Hepatic stellate cell (primary cell): ENCODE data around the gene SPOCK3.
"Not testable (repeated sequence)": the region's sequence is repeated elsewhere in the genome, so short reads cannot be mapped to it uniquely, and the experiment has no call there.

Source experiments
- DNase-seq: peaks from one replicate; pipeline ENCODE4 v3.0.0; 2011; ENCODE audit warnings: low spot score

The SPOCK3 gene

DNA sequence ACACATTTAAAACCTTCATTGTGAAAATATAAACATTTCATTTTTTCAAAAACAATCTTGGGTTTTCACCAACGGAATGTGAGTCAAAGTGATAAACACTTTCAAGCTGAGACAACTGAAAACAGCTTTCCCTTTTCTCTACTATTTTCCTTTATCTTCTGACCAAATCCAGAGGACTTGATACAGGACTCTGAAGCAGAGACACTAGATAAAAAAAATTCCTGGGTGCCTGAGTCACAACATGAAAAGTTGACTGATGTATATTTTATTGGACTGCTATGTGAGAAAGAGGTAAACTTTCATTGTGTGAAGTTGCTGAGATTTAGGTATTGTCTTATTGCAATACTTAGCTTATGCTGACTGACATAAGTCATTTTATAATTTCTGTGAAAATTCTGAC is 411.2 kb downstream of the SPOCK3 start:
- DNase-seq = no peak

DNA sequence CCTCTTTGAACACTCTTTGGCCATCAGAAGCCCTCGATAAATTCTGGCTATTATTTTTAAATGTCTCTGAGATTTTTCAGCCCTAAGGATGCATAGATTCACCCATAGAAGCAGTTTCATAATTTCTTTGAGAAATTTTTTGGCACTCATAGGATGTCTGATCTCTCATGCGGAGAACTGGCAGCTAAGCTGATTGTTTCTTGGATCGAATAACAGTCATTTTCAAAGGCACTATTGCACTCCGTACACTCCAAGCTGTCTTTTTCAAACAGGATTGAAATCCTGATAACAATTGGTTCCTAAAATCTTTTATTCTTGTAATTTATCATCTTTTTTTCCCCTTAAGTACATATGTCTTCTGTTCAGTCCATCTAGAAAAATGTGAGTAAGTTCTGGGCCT is 411.9 kb downstream of the SPOCK3 start:
- no peak for DNase-seq

DNA sequence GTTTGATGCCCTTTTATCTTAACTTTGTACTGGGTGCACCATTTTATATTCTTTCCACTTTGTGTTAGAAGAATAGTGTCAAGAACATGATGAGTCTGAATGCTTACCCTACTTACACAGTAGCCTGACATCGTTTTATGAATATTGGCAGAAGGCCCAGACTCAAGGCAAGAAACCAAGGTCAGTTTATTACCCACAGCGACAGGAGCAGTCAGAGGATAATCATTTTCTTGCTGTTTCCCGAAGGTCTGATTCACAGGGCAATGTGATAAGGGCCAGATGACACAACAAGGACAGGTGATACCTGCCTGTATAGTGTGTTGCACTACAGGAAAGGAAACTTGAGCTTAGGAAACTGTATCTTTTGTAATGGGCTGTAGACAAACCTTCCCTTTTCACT is 417.4 kb downstream of the SPOCK3 start:
- no peak for DNase-seq

DNA sequence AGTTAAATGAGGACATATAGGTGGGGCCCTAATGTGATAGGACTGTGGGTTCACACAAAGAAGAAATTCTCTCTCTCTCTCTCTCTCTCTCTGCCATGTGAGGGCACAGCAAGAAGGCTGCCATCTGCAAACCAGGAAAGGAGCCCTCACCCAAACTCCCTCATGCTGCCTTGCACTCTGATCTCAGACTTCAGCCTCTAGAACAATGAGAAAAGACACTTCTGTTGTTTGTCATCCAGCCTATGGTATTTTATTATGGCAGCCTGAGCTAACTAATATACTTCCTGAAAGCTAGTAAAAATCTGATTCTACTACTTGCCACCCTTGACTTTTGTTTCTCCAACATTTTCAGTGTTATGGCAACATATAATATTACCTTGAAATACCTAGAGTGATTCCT is 425.9 kb downstream of the SPOCK3 start:
- DNase-seq = no peak

DNA sequence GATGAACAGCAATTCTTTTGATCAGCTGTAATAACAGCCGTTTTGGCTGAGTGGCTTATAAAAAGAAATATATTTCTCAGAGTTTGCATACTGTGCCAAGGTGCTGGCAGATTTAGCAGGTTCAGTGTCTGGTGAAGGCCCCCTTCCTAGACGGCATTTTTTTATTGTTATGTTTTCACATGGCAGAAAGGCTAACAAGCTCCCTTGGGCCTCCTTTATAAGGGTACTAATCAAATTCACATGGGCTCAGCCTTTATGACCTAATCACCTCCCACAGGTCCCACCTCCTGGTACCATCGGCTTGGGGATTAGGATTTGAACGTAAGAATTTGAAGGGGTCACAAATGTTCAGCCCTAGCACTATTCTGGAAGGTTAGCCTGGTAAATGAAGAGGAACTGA is 431.9 kb downstream of the SPOCK3 start:
- DNase-seq = no peak

DNA sequence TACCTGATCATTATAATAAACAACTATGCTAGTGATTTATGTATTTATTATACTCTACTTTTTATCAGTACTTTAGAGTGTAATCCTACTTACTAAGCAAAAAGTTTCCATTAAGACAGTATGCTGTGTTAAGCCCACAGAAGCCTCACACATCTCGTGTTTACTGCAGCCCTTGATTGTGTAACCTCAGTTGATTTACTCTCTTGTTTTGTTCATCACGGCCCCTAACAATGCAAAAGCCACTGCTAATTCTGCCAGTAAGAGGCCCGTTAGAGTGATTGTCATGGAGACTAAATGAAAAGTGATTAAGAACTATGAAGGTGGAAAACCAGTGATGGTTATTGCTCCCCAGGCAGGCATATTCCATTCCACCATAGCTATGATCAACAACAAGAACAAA is 436.2 kb downstream of the SPOCK3 start:
- no peak for DNase-seq

DNA sequence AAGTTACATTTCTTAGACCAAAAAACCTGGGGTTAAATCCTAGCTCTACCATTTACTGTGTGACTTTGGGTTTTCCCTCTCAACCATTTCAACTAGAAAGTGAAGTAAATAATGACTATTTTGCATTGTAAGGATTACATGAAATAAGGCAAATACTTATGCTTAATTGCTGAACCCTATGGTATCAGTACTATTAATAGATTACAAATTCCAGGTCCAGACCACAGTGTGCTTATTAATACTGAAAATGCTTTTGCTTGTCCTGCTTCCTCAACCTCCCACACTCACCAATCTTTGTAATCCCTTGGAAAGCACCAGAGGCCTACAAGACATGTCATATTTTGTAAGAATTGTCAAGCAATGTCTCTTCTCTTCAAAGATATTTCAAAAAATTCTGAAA is 456.5 kb downstream of the SPOCK3 start:
- no peak for DNase-seq

DNA sequence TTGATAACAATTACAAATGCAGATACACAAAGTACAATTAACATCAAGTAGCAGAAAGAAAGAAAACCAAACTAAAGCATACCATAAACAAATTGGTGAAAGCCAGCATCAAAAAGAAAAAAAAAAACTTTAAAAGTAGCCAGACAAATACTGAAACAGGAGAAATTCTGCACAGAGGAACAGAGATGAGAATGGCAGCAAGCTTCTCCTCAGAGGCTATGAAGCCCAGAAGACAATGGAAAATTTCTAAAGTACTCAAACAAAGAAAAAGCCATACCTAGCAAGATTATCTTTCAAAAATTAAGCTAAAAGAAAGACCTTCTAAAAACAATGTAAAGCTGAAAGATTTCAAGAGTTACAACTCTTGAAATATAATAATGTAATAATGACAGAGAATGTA is 471.3 kb downstream of the SPOCK3 start:
- no peak for DNase-seq

DNA sequence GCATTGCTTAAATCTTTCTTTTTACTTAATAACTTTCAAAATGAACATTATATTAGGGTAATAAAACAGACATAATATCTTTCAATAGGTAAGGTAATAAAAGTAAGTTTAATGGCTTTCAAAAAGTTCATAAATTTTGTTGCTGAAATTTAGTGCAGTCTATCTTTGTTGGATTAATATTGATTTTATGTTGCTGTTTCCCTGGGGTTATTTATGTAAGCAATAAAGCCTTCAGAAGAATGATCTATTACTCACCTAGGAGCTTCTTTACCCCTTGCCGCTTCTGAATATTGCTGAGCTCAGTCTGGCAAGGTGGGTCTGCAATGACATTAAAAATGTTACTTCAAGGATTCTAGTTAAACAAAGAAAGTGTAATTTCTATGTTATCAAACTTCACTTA is 492.6 kb downstream of the SPOCK3 start:
- DNase-seq = no peak

DNA sequence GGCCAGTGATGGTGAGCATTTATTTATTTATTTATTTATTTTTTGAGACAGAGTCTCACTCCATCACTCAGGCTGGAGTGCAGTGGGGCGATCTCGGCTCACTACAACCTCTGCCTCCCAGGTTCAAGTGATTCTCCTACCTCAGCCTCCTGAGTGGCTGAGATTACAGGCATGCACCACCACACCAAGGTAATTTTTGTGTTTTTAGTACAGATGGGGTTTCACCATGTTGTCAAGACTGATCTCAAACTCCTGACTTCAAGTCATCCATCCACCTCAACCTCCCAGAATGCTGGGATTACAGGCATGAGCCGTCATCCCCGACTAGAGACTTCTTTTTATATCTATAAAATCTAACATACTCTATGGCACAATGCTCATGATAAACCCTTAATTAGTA is 495.1 kb downstream of the SPOCK3 start:
- DNase-seq = not testable (repeated sequence)

DNA sequence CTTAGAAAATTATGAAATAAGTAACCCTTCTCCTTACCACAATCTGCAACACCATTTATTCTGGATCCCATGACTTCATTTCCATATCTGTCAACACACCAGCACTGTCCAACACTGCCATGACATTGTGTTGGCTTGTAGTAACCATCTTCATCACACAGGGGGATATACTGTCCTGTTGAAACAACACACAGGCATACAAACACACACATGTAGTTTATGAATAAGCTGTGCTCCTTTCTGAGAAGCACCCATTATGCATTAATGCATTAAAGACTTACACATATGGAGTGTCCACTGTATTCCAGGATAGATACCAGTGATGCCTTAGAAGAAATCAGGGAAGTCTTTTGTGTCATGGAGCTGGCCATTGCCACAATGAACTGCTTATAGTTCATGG is 496.9 kb downstream of the SPOCK3 start:
- no peak for DNase-seq

DNA sequence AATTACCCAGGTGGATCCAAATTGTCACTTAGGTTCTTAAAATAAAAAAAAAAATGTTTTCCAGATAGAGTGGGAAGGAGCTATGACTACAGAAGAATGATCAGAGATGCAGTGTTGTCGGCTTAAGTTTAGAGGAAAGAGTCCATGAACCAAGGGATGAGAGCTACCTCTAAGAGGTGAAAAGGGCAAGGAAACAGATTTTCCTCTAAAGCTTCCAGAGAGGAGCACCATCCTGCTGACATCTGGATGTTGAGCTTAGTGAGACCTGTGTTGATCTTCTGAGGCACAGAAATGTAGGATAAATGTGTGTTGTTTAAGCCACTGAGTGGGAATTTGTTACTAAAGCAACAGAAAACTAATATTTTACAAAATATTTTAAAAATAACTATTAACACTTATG is 498.7 kb downstream of the SPOCK3 start:
- DNase-seq = no peak

DNA sequence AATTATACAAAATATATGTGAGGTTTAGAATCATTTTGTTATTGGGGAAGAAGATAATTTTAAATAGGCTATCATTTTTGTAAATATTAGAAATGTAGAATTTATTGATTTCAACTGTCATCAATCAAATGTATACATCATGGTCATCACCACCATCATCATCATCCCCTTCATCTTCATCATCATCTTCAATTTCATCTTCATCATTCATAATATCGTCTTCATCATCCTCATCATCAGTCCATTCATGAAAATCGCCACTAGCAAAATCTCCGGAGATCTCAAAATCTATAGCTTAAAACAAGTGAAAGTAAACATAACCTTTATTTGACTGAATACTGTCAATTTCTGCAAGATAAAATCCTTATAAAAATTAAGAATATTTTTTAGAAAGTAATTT is 499.5 kb downstream of the SPOCK3 start:
- no peak for DNase-seq

DNA sequence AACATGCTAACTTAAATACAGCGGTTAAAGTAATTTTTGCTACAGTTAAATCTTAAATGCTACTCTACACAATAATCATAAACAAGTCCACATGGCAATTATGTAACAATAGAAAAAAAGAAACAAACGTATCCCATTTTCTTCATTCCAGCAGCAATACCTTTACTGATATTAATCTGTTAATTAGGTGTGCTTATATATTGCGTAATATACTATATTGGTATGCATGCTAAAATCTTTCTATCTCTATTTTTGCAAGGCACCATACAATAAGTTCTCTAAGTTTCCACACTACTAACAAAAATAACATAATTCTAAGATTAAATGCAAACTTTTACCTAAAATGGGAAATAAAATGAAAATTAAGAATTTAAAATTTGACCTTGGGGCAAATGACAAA is 500.6 kb downstream of the SPOCK3 start:
- DNase-seq = no peak

DNA sequence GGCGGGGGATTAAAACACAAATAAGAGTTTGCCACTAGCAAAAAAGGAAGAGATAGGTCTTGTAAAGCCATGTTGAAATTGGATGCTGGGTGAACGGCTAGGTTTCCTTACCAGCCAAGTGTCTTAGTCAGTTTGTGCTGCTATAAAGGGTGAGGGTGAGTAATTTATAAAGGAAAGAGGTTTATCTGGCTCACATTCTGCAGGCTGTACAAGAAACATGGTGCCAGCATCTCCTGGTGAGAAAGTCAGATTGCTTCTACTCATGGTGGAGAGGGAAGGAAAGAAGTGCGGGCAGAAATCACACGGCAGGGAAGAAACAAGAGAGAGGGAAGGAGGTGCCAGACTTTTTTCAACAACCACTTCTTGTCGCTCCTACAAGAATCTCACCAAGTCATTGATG is 507.5 kb downstream of the SPOCK3 start:
- no peak for DNase-seq

DNA sequence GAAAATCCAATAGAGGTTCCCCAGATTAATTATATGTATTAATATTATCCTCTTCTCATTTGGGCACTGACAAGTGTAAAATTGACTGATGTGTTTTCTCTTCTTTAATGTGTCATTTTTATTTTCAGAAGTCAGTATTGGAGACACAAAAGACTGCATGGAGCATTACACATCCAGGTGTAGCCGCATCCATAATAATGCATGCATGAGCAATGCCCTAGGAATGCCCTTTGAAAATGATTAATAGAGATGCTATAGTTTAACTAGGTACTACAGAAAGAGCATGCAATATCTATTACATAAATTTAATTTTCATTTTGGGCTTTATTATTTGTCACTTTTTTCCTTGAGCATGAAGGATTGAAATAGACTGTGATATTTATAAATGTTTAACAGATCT is 509.9 kb downstream of the SPOCK3 start:
- no peak for DNase-seq

DNA sequence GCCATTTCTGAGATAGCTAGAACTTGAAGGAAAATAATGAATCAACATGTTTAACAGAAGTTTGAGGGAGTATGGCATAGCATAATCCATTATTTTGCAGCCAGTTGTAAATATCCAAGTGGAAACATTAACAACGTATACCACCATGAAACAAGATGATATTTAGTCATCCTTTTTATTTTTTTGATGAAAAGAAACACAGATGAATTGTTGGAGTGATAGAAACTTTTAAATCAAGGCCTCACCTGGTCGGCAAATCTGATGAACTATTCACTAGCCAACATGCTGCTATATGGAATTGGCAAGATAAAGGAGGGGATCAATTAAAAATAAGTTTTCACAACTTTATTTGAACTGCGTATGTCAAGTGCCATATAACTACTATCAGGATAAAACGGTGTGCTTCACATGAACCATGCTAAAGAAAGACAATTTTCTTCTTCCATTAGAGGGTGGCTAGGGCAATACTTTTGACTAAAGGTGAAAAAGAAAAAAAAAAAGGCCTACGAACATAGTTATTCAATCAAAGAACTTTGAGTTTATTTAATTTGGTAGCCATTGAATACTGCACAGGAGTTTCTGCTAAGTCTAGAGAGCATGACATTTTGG is 510.7 kb downstream of the SPOCK3 start:
- no peak for DNase-seq

DNA sequence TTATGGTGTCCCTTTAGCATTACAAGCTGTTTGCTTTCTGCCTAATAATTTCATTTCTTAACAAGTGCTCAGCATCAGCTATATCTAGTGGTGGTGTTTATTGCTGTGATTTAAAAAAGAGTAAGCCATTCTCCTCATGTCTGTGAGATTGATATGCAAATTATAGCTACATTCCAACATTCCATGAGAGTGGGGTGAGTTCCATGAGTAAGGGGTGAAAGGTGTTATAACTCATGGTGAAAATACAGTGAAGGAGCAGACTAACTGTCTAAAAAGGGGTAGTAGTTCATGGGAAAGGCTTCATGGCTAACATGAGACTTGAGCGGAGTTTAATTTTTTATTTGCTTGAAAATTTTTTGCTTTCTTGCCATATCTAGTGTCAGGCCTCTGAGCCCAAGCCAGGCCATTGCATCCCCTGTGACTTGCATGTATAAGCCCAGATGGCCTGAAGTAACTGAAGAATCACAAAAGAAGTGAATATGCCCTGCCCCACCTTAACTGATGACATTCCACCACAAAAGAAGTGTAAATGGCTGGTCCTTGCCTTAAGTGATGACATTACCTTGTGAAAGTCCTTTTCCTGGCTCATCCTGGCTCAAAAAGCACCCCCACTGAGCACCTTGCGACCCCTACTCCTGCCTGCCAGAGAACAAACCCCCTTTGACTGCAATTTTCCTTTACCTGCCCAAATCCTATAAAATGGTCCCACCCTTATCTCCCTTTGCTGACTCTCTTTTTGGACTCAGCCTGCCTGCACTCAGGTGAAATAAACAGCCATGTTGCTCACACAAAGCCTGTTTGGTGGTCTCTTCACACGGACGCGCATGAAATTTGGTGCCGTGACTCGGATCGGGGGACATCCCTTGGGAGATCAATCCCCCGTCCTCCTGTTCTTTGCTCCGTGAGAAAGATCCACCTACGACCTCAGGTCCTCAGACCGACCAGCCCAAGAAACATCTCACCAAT is 518.3 kb downstream of the SPOCK3 start:
- not testable (repeated sequence) for DNase-seq

DNA sequence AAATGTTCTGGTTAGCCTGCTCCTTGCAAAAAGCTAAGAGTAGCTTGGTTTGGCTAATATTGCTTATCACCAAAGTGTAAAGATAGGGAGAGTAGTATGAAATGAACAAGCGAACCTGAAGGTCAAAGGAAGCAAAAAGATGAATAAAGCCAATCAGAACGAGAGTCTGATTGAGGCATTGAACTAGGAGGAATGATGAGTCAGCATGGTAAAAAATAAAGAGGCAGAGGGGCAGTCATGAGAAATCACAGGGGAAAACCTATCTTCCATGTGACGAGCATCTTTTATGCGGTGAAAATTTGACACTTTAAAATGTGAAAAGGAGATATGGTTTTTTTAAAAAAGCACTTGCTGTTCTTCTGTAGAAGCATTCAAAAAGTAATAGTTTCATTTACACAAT is 533.7 kb downstream of the SPOCK3 start:
- DNase-seq = no peak

DNA sequence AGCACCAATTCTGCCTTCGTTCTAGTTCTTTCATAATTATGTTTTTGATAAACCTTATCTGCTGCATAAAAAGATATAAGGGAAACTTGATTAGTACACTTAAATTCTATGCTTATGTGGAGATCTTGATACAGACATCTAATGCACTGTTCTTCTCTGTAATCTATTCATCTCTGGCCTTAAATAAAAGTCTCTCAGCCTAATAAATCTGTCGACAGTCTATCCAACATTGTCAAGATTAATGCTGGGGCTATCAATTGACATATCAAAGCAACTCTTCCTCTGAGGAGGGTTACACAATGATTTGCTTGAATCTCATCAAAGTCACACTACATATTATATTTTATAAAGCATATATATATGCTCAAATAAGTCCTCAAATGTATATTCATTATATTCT is 545.5 kb downstream of the SPOCK3 start:
- DNase-seq = no peak

DNA sequence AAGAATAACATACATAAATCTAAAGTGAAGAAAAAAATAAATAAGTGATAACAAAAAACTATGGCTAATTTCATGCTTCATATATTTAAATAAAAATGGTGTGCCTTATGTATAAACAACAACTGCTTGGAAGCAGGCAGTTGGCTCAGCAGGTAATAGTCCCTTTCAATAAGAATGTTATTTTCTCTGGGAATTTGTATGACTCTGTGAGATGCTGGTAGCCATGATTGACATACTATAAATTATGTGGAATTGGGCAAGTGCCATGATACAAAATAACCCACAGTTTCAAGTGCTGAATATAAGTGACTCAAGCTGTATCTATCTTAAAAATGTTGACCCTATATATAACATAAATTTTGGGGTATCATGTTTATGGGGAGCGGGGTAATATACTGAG is 546.5 kb downstream of the SPOCK3 start:
- DNase-seq = no peak
